Nephron progenitor cell (in vitro differentiated cells): Measurements from ENCODE around the gene TLR4.

Experiments
- DNase-seq: peaks from one replicate; pipeline ENCODE4 v3.0.0; 2021
- H3K27ac Mint-ChIP-seq: 2 replicates; pipeline ENCODE4 v1.8.0; 2021; ENCODE audit warnings: mild to moderate bottlenecking, moderate library complexity, mixed read lengths
- H3K27me3 Mint-ChIP-seq: 2 replicates; pipeline ENCODE4 v1.8.0; 2021; ENCODE audit warnings: mild to moderate bottlenecking, low read depth, mixed read lengths; ENCODE audit not compliant: poor library complexity
- H3K36me3 Mint-ChIP-seq: 2 replicates; pipeline ENCODE4 v1.8.0; 2021; ENCODE audit warnings: low read depth, mixed read lengths
- H3K4me1 Mint-ChIP-seq: 2 replicates; pipeline ENCODE4 v1.8.0; 2021; ENCODE audit warnings: mixed read lengths
- H3K4me3 Mint-ChIP-seq: 2 replicates; pipeline ENCODE4 v1.8.0; 2021; ENCODE audit warnings: mild to moderate bottlenecking, moderate library complexity, mixed read lengths
- H3K9me3 Mint-ChIP-seq: 2 replicates; pipeline ENCODE4 v1.8.0; 2021; ENCODE audit warnings: mild to moderate bottlenecking, moderate library complexity, mixed read lengths
- CTCF ChIP-seq: fragments of 200-600 bp; sonication (generic); IDR thresholded peaks from 2 replicates; pipeline ENCODE4 v1.5.0; 2021; ENCODE audit warnings: antibody characterized with exemption

The TLR4 gene

GRCh38 chr9:117672369-117672768 is 31.8 kb upstream of the TLR4 start:
- DNase-seq: no peak
- no peak for TF ChIP-seq CTCF
- Mint-ChIP-seq H3K27me3 (peaks cover 13% of the 10 kb centered on the region), H3K36me3 (no peaks in the 10 kb centered on the region), H3K27ac (no peak overlapping the region), H3K9me3 (no peaks in the 10 kb centered on the region), H3K4me3 (no peak overlapping the region), H3K4me1 (no peaks in the 10 kb centered on the region)

DNA sequence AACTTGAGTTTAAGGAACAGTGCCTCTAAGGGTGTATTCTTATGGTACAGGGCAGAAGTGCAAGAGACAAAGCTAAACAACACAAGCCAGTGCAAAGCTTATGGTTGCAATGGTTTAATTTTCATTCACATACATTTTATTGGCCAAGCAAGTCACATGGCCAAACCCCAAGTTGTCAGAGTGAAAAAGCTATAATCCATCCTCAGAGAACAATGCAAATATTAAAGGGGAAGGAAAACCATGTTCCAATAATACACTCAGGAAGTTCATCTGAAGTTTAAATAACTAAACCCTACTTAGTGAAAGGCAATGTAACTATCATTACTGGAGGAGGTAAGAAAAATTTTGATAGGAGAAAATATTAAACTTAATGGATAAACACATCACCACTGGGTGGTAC is 26.6 kb upstream of the TLR4 start:
- Mint-ChIP-seq H3K4me1 (no peaks in the 10 kb centered on the region), H3K36me3 (no peaks in the 10 kb centered on the region), H3K27me3 (peaks cover 8% of the 10 kb centered on the region), H3K27ac (no peak overlapping the region), H3K9me3 (no peaks in the 10 kb centered on the region), H3K4me3 (no peak overlapping the region)
- TF ChIP-seq CTCF: no peak
- no peak for DNase-seq

DNA sequence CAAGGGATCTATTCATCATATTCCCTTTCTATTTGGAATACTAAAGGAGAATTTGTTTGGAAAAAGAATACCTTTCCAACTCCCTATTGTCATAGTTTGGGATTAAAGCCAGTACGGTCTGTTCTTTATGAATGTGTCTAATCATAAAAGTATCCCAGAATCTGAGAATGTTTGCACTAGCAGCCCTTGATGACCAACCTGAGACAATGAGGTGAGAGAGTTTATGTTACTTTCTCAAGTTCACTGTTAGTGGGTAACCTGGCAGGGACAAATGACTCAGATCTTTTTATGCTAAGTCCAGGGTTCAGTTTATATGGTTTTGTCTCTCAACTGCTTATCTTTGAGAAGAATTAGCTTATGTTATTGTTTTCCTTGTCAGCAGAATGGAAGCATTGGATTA is 25.3 kb upstream of the TLR4 start:
- H3K27me3 Mint-ChIP-seq: peaks cover 4% of the 10 kb centered on the region
- no peaks in the 10 kb centered on the region for H3K9me3 Mint-ChIP-seq
- H3K4me1 Mint-ChIP-seq: no peaks in the 10 kb centered on the region
- no peak overlapping the region for H3K27ac Mint-ChIP-seq
- no peaks in the 10 kb centered on the region for H3K36me3 Mint-ChIP-seq
- H3K4me3 Mint-ChIP-seq: no peak overlapping the region
- TF ChIP-seq CTCF: no peak
- DNase-seq: no peak

DNA sequence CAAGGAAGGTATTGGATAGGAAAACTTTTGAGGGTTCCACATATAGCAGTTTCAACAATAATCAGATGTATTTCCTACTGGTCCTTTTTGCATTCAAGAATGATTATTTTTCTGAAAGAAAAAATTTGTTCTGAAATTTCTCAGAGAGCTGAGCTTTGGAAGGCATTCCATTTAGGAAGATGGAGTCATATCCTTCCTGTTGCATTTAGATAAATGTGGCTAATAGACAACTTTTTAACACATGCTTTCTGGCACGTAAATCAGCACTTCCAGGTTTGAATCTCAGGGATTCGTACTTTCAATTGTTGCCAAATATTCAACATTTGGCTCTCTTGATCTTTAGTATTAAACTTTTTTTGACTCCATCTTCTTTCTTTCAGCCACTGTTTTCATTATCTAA is 24.8 kb upstream of the TLR4 start:
- Mint-ChIP-seq H3K36me3 (no peaks in the 10 kb centered on the region), H3K9me3 (no peaks in the 10 kb centered on the region), H3K4me3 (no peak overlapping the region), H3K27me3 (peaks cover 4% of the 10 kb centered on the region), H3K4me1 (no peaks in the 10 kb centered on the region), H3K27ac (no peak overlapping the region)
- TF ChIP-seq CTCF: no peak
- no peak for DNase-seq

GRCh38 chr9:117681888-117682287 is 22.3 kb upstream of the TLR4 start:
- no peaks in the 10 kb centered on the region for H3K4me1 Mint-ChIP-seq
- no peaks in the 10 kb centered on the region for H3K36me3 Mint-ChIP-seq
- TF ChIP-seq CTCF: no peak
- no peaks in the 10 kb centered on the region for H3K9me3 Mint-ChIP-seq
- H3K27me3 Mint-ChIP-seq: peaks cover 4% of the 10 kb centered on the region
- no peak overlapping the region for H3K4me3 Mint-ChIP-seq
- no peak overlapping the region for H3K27ac Mint-ChIP-seq
- DNase-seq: no peak

GRCh38 chr9:117682955-117683710 is 21.1 kb upstream of the TLR4 start:
- H3K9me3 Mint-ChIP-seq: peaks cover 10% of the 10 kb centered on the region
- no peak overlapping the region for H3K27ac Mint-ChIP-seq
- TF ChIP-seq CTCF: no peak
- H3K4me1 Mint-ChIP-seq: no peaks in the 10 kb centered on the region
- peaks cover 4% of the 10 kb centered on the region for H3K27me3 Mint-ChIP-seq
- DNase-seq: no peak
- no peaks in the 10 kb centered on the region for H3K36me3 Mint-ChIP-seq
- H3K4me3 Mint-ChIP-seq: no peak overlapping the region
